ENCODE results near the gene MT2A. TPM values are rescaled to one million over a fixed set of nuclear protein-coding genes. Genes with fewer than 3 reads are reported as not detected.

The MT2A gene
- total RNA-seq, 1 donor from 2014 or later = 2.4 TPM

GRCh38 chr16:56645311-56645710 is 36.9 kb downstream of the MT2A start:
- Mint-ChIP-seq H3K36me3 (ENCODE audit: low read depth, unreplicated experiment) (no peaks in the 10 kb centered on the region), H3K4me1 (ENCODE audit: unreplicated experiment) (no peaks in the 10 kb centered on the region), H3K27me3 (ENCODE audit: unreplicated experiment) (peaks cover 21% of the 10 kb centered on the region), H3K27ac (ENCODE audit: unreplicated experiment) (no peak overlapping the region), H3K9me3 (ENCODE audit: unreplicated experiment) (no peaks in the 10 kb centered on the region), H3K4me3 (ENCODE audit: unreplicated experiment) (no peak overlapping the region)
- no peak for TF ChIP-seq CTCF (IDR thresholded peaks at IDR 0.05; ENCODE audit: unreplicated experiment)
- DNase-seq (ENCODE audit: low spot score) = no peak

- H3K9me3 Mint-ChIP-seq (ENCODE audit: unreplicated experiment) = no peaks in the 10 kb centered on the region
- TF ChIP-seq CTCF (IDR thresholded peaks at IDR 0.05; ENCODE audit: unreplicated experiment) = no peak
- no peak for DNase-seq (ENCODE audit: low spot score)
- H3K36me3 Mint-ChIP-seq (ENCODE audit: low read depth, unreplicated experiment) = no peaks in the 10 kb centered on the region
- no peak overlapping the region for H3K27ac Mint-ChIP-seq (ENCODE audit: unreplicated experiment)
- peaks cover 21% of the 10 kb centered on the region for H3K27me3 Mint-ChIP-seq (ENCODE audit: unreplicated experiment)
- no peak overlapping the region for H3K4me3 Mint-ChIP-seq (ENCODE audit: unreplicated experiment)
- H3K4me1 Mint-ChIP-seq (ENCODE audit: unreplicated experiment) = no peaks in the 10 kb centered on the region
Measured at GRCh38 chr16:56645838-56646237, 37.5 kb downstream of the MT2A start.

GRCh38 chr16:56647641-56648431 is 39.5 kb downstream of the MT2A start:
- TF ChIP-seq CTCF (IDR thresholded peaks at IDR 0.05; ENCODE audit: unreplicated experiment) = no peak
- Mint-ChIP-seq H3K27me3 (ENCODE audit: unreplicated experiment) (peaks cover 21% of the 10 kb centered on the region), H3K36me3 (ENCODE audit: low read depth, unreplicated experiment) (no peaks in the 10 kb centered on the region), H3K4me3 (ENCODE audit: unreplicated experiment) (no peak overlapping the region), H3K9me3 (ENCODE audit: unreplicated experiment) (no peaks in the 10 kb centered on the region), H3K4me1 (ENCODE audit: unreplicated experiment) (no peaks in the 10 kb centered on the region), H3K27ac (ENCODE audit: unreplicated experiment) (no peak overlapping the region)
- DNase-seq (ENCODE audit: low spot score) = no peak

GRCh38 chr16:56649271-56649670 is 40.9 kb downstream of the MT2A start:
- H3K4me1 Mint-ChIP-seq (ENCODE audit: unreplicated experiment) = no peaks in the 10 kb centered on the region
- no peak for DNase-seq (ENCODE audit: low spot score)
- no peaks in the 10 kb centered on the region for H3K9me3 Mint-ChIP-seq (ENCODE audit: unreplicated experiment)
- no peak overlapping the region for H3K4me3 Mint-ChIP-seq (ENCODE audit: unreplicated experiment)
- TF ChIP-seq CTCF (IDR thresholded peaks at IDR 0.05; ENCODE audit: unreplicated experiment) = no peak
- H3K27me3 Mint-ChIP-seq (ENCODE audit: unreplicated experiment) = peaks cover 17% of the 10 kb centered on the region
- H3K27ac Mint-ChIP-seq (ENCODE audit: unreplicated experiment) = no peak overlapping the region
- H3K36me3 Mint-ChIP-seq (ENCODE audit: low read depth, unreplicated experiment) = no peaks in the 10 kb centered on the region

DNA sequence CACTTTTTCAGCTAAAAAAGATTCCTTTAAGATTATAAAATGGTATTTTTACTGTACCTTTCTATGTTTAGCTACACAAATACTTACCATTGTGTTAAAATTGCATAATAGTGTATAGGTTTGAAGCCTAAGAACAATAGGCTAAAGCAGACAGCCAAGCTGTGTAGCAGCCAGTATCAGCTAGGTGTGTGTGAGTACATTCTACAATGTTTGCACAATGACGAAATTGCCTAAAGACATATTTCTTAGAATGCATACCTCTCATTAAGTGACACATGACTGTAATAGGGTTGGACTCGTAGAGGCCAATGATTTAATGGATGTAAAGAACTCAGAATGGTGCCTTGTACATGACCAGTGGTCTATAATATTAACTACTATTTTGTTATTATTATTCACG is 41.4 kb downstream of the MT2A start:
- no peak for DNase-seq (ENCODE audit: low spot score)
- no peak for TF ChIP-seq CTCF (IDR thresholded peaks at IDR 0.05; ENCODE audit: unreplicated experiment)
- Mint-ChIP-seq H3K36me3 (ENCODE audit: low read depth, unreplicated experiment) (no peaks in the 10 kb centered on the region), H3K9me3 (ENCODE audit: unreplicated experiment) (no peaks in the 10 kb centered on the region), H3K4me1 (ENCODE audit: unreplicated experiment) (no peaks in the 10 kb centered on the region), H3K27me3 (ENCODE audit: unreplicated experiment) (peaks cover 17% of the 10 kb centered on the region), H3K4me3 (ENCODE audit: unreplicated experiment) (no peak overlapping the region), H3K27ac (ENCODE audit: unreplicated experiment) (no peak overlapping the region)
